SK-N-SH treated with all-trans-retinoic acid at 6 μM for 48 hours (cell line): ENCODE results near the gene TRIM8.

Source experiments
- ARNTL ChIP-seq: fragments of 450-650 bp; formaldehyde crosslinking; IDR thresholded peaks from 2 replicates; pipeline ENCODE4 v1.5.0; 2020; ENCODE audit warnings: low read depth, mild to moderate bottlenecking, moderate library complexity, borderline replicate concordance
- CSDC2 ChIP-seq: fragments of 250-450 bp; sonication (Bioruptor Pico); IDR thresholded peaks from 2 replicates; pipeline ENCODE4 v1.5.0; 2020; ENCODE audit warnings: mild to moderate bottlenecking, moderate library complexity
- ESRRG ChIP-seq: fragments of 250-450 bp; sonication (Bioruptor Pico); IDR thresholded peaks from 2 replicates; pipeline ENCODE4 v1.6.1; 2021; ENCODE audit warnings: mild to moderate bottlenecking
- GLIS3 ChIP-seq: fragments of 250-450 bp; sonication (Bioruptor Pico); IDR thresholded peaks from 2 replicates; pipeline ENCODE4 v1.5.0; 2020; ENCODE audit warnings: mild to moderate bottlenecking, moderate library complexity
- RARB ChIP-seq: fragments of 250-450 bp; sonication (Bioruptor Pico); IDR thresholded peaks from 2 replicates; pipeline ENCODE4 v1.8.0; 2021; ENCODE audit warnings: mild to moderate bottlenecking, moderate library complexity
- TCF4 ChIP-seq: fragments of 250-450 bp; sonication (Bioruptor Pico); IDR thresholded peaks from 2 replicates; pipeline ENCODE4 v1.8.0; 2021; ENCODE audit warnings: mild to moderate bottlenecking, moderate library complexity, borderline replicate concordance
- TOX ChIP-seq: fragments of 250-450 bp; sonication (Bioruptor Pico); IDR thresholded peaks from 2 replicates; pipeline ENCODE4 v1.8.0; 2021; ENCODE audit warnings: mild to moderate bottlenecking, moderate library complexity, borderline replicate concordance
- ZFP3 ChIP-seq: fragments of 250-450 bp; sonication (Bioruptor Pico); IDR thresholded peaks from 2 replicates; pipeline ENCODE4 v1.5.0; 2020; ENCODE audit warnings: mild to moderate bottlenecking, moderate library complexity
- ZFP30 ChIP-seq: fragments of 450-650 bp; formaldehyde crosslinking; IDR thresholded peaks from 2 replicates; pipeline ENCODE4 v1.5.0; 2022; ENCODE audit warnings: mild to moderate bottlenecking, moderate library complexity
- ZNF70 ChIP-seq: fragments of 450-650 bp; formaldehyde crosslinking; IDR thresholded peaks from 2 replicates; pipeline ENCODE4 v1.5.0; 2020; ENCODE audit warnings: mild to moderate bottlenecking, moderate library complexity
- TF ChIP-seq, protein P1 (sequence below): fragments of 250-450 bp; sonication (Bioruptor Pico); IDR thresholded peaks from 2 replicates; pipeline ENCODE4 v1.8.0; 2020; ENCODE audit warnings: mild to moderate bottlenecking, moderate library complexity, borderline replicate concordance
- TF ChIP-seq, protein P2 (sequence below): fragments of 250-450 bp; sonication (Bioruptor Pico); IDR thresholded peaks from 2 replicates; pipeline ENCODE4 v1.8.0; 2021; ENCODE audit warnings: low read depth, mild to moderate bottlenecking, moderate library complexity, borderline replicate concordance
- TF ChIP-seq, protein P3 (sequence below): fragments of 250-450 bp; sonication (Bioruptor Pico); IDR thresholded peaks from 2 replicates; pipeline ENCODE4 v1.5.1; 2020; ENCODE audit warnings: low read depth, mild to moderate bottlenecking, moderate library complexity

DNA sequence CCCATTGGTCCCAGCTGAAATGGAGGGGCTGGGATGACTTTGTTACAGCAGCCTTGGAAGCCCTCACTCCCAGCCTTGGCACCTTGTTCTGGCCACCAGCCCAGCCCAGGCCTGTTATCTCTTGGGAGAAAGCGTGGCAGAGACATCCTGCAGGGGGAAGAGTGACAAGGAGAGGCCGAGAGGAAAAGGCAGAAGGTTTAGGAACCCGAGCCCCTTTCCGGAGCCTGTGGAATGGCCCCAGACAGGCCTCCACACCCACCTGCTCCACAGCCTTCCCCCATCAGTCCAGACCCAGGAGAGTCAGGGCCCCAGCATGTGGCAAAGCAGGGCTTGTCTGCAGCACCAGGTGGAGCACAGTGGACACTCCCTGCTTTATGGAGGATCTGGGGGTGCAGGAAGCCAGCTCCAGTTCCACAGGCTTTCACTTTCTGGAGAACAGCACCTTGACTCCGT is 24.1 kb upstream of the TRIM8 start:
- TF ChIP-seq TCF4 (CRISPR knock-in tag) (no peak), ZFP3 (CRISPR knock-in tag) (no peak), ESRRG (no peak), TOX (no peak), ARNTL (CRISPR knock-in tag) (no peak), CSDC2 (no peak), GLIS3 (CRISPR knock-in tag) (no peak), RARB (no peak), ZFP30 (CRISPR knock-in tag) (no peak), ZNF70 (CRISPR knock-in tag) (no peak)
- TF ChIP-seq, protein P1, sequence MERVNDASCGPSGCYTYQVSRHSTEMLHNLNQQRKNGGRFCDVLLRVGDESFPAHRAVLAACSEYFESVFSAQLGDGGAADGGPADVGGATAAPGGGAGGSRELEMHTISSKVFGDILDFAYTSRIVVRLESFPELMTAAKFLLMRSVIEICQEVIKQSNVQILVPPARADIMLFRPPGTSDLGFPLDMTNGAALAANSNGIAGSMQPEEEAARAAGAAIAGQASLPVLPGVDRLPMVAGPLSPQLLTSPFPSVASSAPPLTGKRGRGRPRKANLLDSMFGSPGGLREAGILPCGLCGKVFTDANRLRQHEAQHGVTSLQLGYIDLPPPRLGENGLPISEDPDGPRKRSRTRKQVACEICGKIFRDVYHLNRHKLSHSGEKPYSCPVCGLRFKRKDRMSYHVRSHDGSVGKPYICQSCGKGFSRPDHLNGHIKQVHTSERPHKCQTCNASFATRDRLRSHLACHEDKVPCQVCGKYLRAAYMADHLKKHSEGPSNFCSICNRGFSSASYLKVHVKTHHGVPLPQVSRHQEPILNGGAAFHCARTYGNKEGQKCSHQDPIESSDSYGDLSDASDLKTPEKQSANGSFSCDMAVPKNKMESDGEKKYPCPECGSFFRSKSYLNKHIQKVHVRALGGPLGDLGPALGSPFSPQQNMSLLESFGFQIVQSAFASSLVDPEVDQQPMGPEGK (CRISPR knock-in tag) = no peak
- TF ChIP-seq, protein P2, sequence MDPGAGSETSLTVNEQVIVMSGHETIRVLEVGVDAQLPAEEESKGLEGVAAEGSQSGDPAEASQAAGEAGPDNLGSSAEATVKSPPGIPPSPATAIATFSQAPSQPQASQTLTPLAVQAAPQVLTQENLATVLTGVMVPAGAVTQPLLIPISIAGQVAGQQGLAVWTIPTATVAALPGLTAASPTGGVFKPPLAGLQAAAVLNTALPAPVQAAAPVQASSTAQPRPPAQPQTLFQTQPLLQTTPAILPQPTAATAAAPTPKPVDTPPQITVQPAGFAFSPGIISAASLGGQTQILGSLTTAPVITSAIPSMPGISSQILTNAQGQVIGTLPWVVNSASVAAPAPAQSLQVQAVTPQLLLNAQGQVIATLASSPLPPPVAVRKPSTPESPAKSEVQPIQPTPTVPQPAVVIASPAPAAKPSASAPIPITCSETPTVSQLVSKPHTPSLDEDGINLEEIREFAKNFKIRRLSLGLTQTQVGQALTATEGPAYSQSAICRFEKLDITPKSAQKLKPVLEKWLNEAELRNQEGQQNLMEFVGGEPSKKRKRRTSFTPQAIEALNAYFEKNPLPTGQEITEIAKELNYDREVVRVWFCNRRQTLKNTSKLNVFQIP (CRISPR knock-in tag) = no peak
- TF ChIP-seq, protein P3, sequence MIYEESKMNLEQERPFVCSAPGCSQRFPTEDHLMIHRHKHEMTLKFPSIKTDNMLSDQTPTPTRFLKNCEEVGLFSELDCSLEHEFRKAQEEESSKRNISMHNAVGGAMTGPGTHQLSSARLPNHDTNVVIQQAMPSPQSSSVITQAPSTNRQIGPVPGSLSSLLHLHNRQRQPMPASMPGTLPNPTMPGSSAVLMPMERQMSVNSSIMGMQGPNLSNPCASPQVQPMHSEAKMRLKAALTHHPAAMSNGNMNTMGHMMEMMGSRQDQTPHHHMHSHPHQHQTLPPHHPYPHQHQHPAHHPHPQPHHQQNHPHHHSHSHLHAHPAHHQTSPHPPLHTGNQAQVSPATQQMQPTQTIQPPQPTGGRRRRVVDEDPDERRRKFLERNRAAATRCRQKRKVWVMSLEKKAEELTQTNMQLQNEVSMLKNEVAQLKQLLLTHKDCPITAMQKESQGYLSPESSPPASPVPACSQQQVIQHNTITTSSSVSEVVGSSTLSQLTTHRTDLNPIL (CRISPR knock-in tag) = no peak
